ENCODE results near the gene NAA50. TPM values are rescaled to one million over a fixed set of nuclear protein-coding genes. Genes with fewer than 3 reads are reported as not detected.

The NAA50 gene
- total and polyA plus RNA-seq, 10 donors, result 24.4 to 100 (median 71.1) TPM

DNA sequence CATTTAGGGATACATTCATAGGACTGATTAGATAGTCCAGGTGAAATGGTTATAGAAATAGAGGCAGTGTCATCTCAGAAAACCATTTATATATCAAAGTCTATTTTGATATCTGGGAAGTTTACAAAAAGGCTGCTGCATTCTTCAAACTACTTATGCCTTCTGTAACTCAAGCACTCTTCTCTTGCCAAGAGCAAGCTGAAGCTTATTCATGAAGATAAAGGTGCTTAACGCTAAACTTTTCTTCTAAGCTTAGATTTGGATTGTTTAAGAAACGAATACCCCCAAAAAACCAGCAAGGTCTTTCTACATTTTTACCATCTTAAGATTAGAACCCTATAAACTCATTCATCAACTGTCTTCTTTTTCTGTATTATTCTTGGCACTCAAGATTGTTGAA, 26.3 kb downstream of the NAA50 start:
- intact Hi-C loops (cut with DNase I; ENCODE audit: low total_unique reads), result no loop called here
- peaks cover 0 to 78% (median 33%) of the 10 kb centered on the region in 6 donors for H3K36me3 ChIP-seq
- TF ChIP-seq, protein P1, sequence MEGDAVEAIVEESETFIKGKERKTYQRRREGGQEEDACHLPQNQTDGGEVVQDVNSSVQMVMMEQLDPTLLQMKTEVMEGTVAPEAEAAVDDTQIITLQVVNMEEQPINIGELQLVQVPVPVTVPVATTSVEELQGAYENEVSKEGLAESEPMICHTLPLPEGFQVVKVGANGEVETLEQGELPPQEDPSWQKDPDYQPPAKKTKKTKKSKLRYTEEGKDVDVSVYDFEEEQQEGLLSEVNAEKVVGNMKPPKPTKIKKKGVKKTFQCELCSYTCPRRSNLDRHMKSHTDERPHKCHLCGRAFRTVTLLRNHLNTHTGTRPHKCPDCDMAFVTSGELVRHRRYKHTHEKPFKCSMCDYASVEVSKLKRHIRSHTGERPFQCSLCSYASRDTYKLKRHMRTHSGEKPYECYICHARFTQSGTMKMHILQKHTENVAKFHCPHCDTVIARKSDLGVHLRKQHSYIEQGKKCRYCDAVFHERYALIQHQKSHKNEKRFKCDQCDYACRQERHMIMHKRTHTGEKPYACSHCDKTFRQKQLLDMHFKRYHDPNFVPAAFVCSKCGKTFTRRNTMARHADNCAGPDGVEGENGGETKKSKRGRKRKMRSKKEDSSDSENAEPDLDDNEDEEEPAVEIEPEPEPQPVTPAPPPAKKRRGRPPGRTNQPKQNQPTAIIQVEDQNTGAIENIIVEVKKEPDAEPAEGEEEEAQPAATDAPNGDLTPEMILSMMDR (IDR thresholded peaks at IDR 0.05 in 8 of 11, conservative IDR thresholded peaks at IDR 0.05 in 3 of 11), result no peak
- no peak for TF ChIP-seq POLR2A (IDR thresholded peaks at IDR 0.05)
- TF ChIP-seq POLR2AphosphoS5 (IDR thresholded peaks at IDR 0.05), result no peak
- no peaks in the 10 kb centered on the region for H3K9me3 ChIP-seq
- no peak overlapping the region for H3K27ac ChIP-seq
- peaks cover 0 to 8% (median 0%) of the 10 kb centered on the region in 6 donors for H3K4me1 ChIP-seq
- DNase-seq, result no peak
- H3K4me3 ChIP-seq, result no peak overlapping the region
- 85 to 98% (median 91%) methylated on average over 2 of the region's 2 CpGs for WGBS, 5 donors
- no peaks in the 10 kb centered on the region for H3K27me3 ChIP-seq (replicated peaks in 1 of 7)

DNA sequence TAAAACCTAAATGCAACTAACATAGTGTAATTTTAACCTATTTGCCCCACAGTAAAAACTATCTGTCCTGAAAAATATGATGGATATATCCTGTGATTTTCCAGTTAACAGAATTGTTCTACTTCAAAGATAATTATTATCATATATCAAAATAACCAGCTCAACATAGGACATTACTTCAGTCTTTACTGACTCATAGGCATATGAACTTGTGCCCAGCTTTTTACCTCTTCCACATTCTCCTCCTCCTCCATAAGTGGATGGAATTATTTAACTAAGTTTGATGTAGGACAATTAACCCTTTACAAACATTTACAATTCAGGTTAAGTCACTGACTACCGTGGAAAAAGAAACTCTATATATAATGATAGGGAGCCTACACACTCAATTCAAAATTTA, 26.8 kb downstream of the NAA50 start:
- 87 to 98% (median 92%) methylated on average over 1 of the region's 1 CpG for WGBS, 5 donors
- Histone ChIP-seq H3K4me1 (peaks cover 0 to 8% (median 0%) of the 10 kb centered on the region in 6 donors), H3K36me3 (peaks cover 0 to 78% (median 33%) of the 10 kb centered on the region in 6 donors), H3K4me3 (no peak overlapping the region), H3K9me3 (no peaks in the 10 kb centered on the region), H3K27me3 (replicated peaks in 1 of 7) (no peaks in the 10 kb centered on the region), H3K27ac (no peak overlapping the region)
- DNase-seq, result no peak
- intact Hi-C loops (cut with DNase I; ENCODE audit: low total_unique reads), result no loop called here
- TF ChIP-seq POLR2A (IDR thresholded peaks at IDR 0.05) (no peak), POLR2AphosphoS5 (IDR thresholded peaks at IDR 0.05) (no peak)
- TF ChIP-seq, protein P1 (IDR thresholded peaks at IDR 0.05 in 8 of 11, conservative IDR thresholded peaks at IDR 0.05 in 3 of 11), result no peak

DNA sequence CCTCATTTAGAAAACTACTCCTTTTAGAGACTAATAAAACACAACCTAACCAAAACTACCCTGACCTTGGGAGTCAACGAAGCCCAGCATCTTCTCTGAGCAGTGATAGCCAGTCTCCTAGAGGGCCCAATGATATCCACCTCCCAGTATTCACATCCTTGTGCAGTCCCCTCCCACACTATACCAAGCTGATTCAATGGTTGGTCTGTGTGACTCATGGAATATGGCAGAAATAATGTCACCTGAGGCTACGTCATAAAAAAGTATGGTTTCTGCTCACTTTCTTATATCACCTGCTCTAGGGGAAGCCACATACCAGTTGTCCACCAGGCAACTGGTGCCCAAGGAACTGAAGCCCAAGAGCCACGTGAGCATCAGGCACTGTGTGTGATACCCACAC, 28.2 kb downstream of the NAA50 start:
- WGBS, 5 donors, result 93 to 99% (median 97%) methylated on average over 3 of the region's 3 CpGs

DNA sequence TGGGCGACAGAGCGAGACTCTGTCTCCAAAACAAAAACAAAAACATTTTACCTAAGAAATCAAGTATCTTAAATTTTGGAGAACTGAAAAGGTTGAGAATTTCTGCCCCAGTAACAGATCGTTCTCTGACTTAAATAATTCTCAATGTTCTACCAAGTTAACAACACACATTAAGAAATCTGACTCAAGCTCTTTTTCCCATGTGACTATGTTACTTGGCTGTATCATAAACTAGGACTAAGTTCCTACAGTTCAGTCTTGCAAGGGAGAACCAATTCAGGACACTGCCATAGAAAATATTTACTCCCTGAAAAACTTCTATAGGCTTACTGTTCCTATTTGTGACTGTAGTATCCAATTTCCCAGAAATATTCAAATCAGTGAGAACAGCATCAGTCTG, 28.7 kb downstream of the NAA50 start:
- H3K9me3 ChIP-seq, result no peaks in the 10 kb centered on the region
- TF ChIP-seq POLR2A (IDR thresholded peaks at IDR 0.05), result no peak
- no peak for TF ChIP-seq POLR2AphosphoS5 (IDR thresholded peaks at IDR 0.05)
- TF ChIP-seq, protein P1 (IDR thresholded peaks at IDR 0.05 in 8 of 11, conservative IDR thresholded peaks at IDR 0.05 in 3 of 11), result no peak
- intact Hi-C loops (cut with DNase I; ENCODE audit: low total_unique reads), result no loop called here
- H3K4me3 ChIP-seq, result no peak overlapping the region
- peaks cover 0 to 62% (median 29%) of the 10 kb centered on the region in 6 donors for H3K36me3 ChIP-seq
- no peak overlapping the region for H3K27ac ChIP-seq
- 89 to 97% (median 97%) methylated on average over 3 of the region's 3 CpGs for WGBS, 5 donors
- no peaks in the 10 kb centered on the region for H3K27me3 ChIP-seq (replicated peaks in 1 of 7)
- no peak for DNase-seq
- peaks cover 0 to 8% (median 0%) of the 10 kb centered on the region in 6 donors for H3K4me1 ChIP-seq

More for the DNA sequence above, 28.2 kb downstream of the NAA50 start:
- Histone ChIP-seq H3K4me1 (peaks cover 0 to 8% (median 0%) of the 10 kb centered on the region in 6 donors), H3K4me3 (no peak overlapping the region), H3K9me3 (no peaks in the 10 kb centered on the region), H3K27ac (no peak overlapping the region), H3K36me3 (peaks cover 0 to 67% (median 31%) of the 10 kb centered on the region in 6 donors), H3K27me3 (replicated peaks in 1 of 7) (no peaks in the 10 kb centered on the region)
- intact Hi-C loops (cut with DNase I; ENCODE audit: low total_unique reads), result no loop called here
- DNase-seq, result no peak
- TF ChIP-seq POLR2AphosphoS5 (IDR thresholded peaks at IDR 0.05) (no peak), POLR2A (IDR thresholded peaks at IDR 0.05) (no peak)
- TF ChIP-seq, protein P1 (IDR thresholded peaks at IDR 0.05 in 8 of 11, conservative IDR thresholded peaks at IDR 0.05 in 3 of 11), result no peak
